Naive B cell (primary cell): ENCODE results near the gene HAGHL. TPM values are rescaled to one million over a fixed set of nuclear protein-coding genes. Genes with fewer than 3 reads are reported as not detected.

Source experiments
- ATAC-seq, 2 donors: fragments of 150-1000 bp; cut with Tn5 transposase; 2 replicates each; pipeline ENCODE4 v1.10.0; 2021; ENCODE audit warnings: low read depth in 2 of 2, mild to moderate bottlenecking in 2 of 2, moderate library complexity in 2 of 2
- DNase-seq: peaks from one replicate; pipeline ENCODE4 v3.0.0; 2022
- H3K27ac Mint-ChIP-seq, 6 donors: one replicate each; pipeline ENCODE4 v1.8.0; 2020 to 2022; ENCODE audit warnings: mild to moderate bottlenecking in 6 of 6, mixed read lengths in 6 of 6, moderate library complexity in 5 of 6, inconsistent platforms in 2 of 6
- H3K27me3 Mint-ChIP-seq, 3 donors: one replicate each; pipeline ENCODE4 v1.8.0; 2021 to 2022; ENCODE audit warnings: mixed read lengths in 3 of 3, mild to moderate bottlenecking in 1 of 3
- H3K36me3 Mint-ChIP-seq, 2 donors: one replicate each; pipeline ENCODE4 v1.8.0; 2020 to 2022; ENCODE audit warnings: mixed read lengths in 2 of 2, inconsistent platforms in 1 of 2, mild to moderate bottlenecking in 1 of 2
- H3K4me1 Mint-ChIP-seq, 3 donors: one replicate each; pipeline ENCODE4 v1.8.0; 2020 to 2022; ENCODE audit warnings: mixed read lengths in 3 of 3, inconsistent platforms in 1 of 3, mild to moderate bottlenecking in 1 of 3, moderate library complexity in 1 of 3
- H3K4me3 Mint-ChIP-seq, 8 donors: one replicate each; pipeline ENCODE4 v1.8.0; 2020 to 2022; ENCODE audit warnings: mild to moderate bottlenecking in 8 of 8, mixed read lengths in 8 of 8, moderate library complexity in 8 of 8, inconsistent platforms in 2 of 8
- H3K9me3 Mint-ChIP-seq, 7 donors: one replicate each; pipeline ENCODE4 v1.8.0; 2020 to 2022; ENCODE audit warnings: mixed read lengths in 7 of 7, mild to moderate bottlenecking in 5 of 7, inconsistent platforms in 2 of 7, moderate library complexity in 1 of 7
- polyA plus RNA-seq, 6 donors: library from polyadenylated mRNA; unstranded; fragments of 300-500 nt; fragmentation: Illumina TruSeq; gene quantifications; one replicate each; pipeline ENCODE4 v1.2.3, GENCODE V29; 2021; ENCODE audit warnings: low read depth in 6 of 6

Gene HAGHL
- polyA plus RNA-seq, 6 donors from 2014 or later, result 1.5 to 8.5 (median 2.9) TPM

DNA sequence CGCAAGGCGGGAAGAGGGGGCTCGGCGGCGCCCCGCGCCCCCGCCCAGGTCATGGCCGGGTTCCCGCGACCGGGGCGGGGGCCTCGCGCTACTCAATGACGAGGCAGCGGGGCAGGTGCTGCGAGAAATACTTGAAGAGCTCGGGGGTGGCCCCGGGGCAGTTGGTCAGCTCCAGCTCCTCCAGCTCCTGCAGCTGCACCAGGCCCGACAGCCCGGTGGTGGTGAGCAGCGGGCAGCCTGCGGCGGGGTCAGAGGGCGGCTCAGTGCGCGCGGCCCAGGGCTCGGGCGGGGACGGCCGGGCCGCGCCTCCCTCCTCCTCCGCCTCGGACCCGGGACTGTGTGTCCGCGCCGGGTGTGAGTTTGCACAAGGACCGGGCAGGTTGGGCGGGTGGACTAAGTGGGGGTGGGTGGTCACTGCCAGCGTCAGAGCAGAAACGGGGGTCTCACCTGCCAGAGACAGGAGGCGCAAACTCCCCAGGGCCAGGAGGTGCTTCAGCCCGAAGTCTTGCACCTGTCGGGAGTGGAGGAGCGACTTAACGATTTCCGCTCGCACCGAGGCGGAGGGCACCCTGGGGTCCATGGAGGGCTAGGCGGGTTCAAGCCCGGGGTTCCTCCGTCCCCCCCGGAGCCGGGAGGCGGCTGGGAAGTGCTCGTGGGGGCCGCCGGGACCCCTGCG is 32.6 kb upstream of the HAGHL start:
- Mint-ChIP-seq H3K4me1 (peaks cover 10 to 21% (median 18%) of the 10 kb centered on the region in 3 donors), H3K27ac (no peak overlapping the region)

DNA sequence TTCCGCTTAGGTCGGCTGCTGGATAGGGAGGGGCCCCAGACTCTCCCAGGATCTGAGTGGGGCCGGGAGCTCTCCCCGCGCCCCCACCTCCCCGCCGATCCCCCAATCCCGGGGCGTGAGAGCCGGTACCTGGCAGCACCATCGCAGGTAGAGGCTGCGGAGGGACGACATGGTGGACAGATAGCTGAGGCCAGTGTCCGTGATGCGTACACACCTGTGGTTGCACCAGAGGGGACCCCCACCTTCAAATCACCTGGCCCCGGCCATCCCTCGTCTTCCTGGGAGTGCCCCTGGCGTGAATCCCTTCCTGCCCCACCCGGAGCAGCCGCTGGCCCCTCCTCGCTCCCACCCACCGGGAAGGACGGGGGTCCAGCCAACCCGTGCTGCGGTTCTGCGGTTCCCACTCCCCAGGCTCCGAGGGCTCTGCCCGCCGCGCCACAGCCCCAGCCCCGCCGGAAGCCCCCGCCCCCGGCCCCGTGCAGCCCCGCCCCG is 32.0 kb upstream of the HAGHL start:
- Mint-ChIP-seq H3K36me3 (no peaks in the 10 kb centered on the region), H3K4me3 (peak overlapping the region in 5 of 8 donors; percentile 47 to 80 (median 51)), H3K9me3 (no peaks in the 10 kb centered on the region), H3K27me3 (peaks cover 0 to 35% (median 15%) of the 10 kb centered on the region in 3 donors), H3K27ac (no peak overlapping the region), H3K4me1 (peaks cover 6 to 19% (median 12%) of the 10 kb centered on the region in 3 donors)
- no peak for ATAC-seq
- DNase-seq, result no peak

More for the DNA sequence above, 32.6 kb upstream of the HAGHL start:
- Mint-ChIP-seq H3K4me3 (peak overlapping the region; percentile 43 to 90 (median 73)), H3K9me3 (no peaks in the 10 kb centered on the region), H3K36me3 (no peaks in the 10 kb centered on the region), H3K27me3 (peaks cover 0 to 34% (median 15%) of the 10 kb centered on the region in 3 donors)
- DNase-seq, result no peak
- no peak for ATAC-seq

DNA sequence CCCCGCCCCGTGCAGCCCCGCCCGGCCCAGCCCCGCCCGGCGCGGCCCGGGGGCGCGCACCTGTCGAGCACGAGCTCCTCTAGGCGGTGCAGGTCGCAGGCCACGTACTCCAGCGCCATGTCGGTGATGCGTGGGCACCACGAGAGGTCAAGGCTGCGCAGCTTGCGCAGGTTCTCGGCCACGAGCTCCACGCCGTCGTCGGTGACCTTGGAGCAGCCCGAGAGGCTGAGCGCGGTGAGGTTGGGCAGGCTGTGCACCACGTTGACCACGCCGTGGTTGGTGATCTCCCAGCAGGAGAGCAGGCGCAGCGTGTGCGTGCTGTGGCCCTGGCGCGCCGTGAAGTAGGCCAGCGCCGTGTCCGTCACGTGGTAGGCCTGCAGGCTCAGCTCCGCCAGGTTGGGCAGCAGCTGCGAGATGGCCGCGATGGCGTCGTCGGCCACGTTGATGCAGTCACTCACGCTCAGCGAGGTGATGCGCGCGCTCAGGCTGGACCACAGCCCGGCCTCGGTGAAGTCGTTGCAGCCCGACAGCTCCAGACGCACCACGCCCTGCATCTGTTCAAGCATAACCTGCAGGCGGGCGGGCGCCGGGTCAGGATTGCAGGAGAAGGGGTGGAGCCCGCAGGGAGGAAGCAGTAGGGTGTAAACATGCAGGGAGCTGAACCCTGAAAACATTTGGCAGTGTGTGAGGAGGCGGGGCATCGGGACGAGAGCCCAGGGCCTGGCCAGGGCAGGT is 31.4 kb upstream of the HAGHL start:
- ATAC-seq, result peak; percentile 63
- H3K27ac Mint-ChIP-seq, result no peak overlapping the region
- peak; percentile 41 for DNase-seq
- no peaks in the 10 kb centered on the region for H3K36me3 Mint-ChIP-seq
- H3K4me3 Mint-ChIP-seq, result peak overlapping the region; percentile 70 to 85 (median 77)
- peaks cover 6 to 15% (median 7%) of the 10 kb centered on the region in 3 donors for H3K4me1 Mint-ChIP-seq
- H3K9me3 Mint-ChIP-seq, result no peaks in the 10 kb centered on the region
- H3K27me3 Mint-ChIP-seq, result peaks cover 0 to 40% (median 15%) of the 10 kb centered on the region in 3 donors

DNA sequence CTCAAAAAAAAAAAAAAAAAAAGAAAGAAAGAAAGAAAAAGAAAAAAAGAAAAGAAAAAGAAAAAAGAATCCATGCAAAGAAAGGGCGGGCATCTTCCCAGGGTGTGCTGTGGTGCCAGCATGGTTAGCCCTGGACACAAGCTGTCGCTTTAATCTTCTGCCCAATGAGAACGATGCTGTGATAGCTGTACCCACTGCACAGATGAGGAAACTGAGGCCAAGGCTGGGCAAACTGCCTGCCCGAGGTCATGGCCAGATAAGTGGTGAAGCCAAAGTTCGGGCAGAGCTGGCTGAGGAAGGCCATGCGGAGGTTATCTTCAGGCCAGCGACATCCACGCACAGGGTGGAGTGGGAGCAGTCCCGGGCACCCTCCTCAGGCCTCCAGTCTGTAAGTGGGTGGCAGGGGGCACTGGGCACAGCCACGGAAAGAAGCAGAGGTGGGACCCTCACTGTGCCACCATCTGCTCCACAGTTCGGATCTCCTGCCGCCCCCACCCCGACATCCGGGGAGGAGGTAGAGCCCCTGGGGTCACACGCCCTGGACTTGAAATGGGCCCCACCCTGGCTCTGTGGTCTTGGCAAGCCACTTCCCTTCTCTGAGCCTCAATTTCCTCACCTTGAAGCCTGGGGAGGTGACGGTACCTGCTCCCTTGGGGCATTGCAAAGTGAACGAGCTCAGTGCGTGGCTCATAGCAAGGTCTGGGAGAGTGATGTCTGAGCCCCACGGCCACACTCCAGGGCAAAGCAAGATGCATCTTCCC is 27.8 kb upstream of the HAGHL start:
- Mint-ChIP-seq H3K4me3 (no peak overlapping the region), H3K9me3 (peaks cover 0 to 2% (median 0%) of the 10 kb centered on the region in 7 donors), H3K4me1 (peaks cover 0 to 8% (median 0%) of the 10 kb centered on the region in 3 donors), H3K27me3 (peaks cover 9 to 56% (median 16%) of the 10 kb centered on the region in 3 donors), H3K27ac (no peak overlapping the region), H3K36me3 (no peaks in the 10 kb centered on the region)
- DNase-seq, result no peak
- no peak for ATAC-seq

DNA sequence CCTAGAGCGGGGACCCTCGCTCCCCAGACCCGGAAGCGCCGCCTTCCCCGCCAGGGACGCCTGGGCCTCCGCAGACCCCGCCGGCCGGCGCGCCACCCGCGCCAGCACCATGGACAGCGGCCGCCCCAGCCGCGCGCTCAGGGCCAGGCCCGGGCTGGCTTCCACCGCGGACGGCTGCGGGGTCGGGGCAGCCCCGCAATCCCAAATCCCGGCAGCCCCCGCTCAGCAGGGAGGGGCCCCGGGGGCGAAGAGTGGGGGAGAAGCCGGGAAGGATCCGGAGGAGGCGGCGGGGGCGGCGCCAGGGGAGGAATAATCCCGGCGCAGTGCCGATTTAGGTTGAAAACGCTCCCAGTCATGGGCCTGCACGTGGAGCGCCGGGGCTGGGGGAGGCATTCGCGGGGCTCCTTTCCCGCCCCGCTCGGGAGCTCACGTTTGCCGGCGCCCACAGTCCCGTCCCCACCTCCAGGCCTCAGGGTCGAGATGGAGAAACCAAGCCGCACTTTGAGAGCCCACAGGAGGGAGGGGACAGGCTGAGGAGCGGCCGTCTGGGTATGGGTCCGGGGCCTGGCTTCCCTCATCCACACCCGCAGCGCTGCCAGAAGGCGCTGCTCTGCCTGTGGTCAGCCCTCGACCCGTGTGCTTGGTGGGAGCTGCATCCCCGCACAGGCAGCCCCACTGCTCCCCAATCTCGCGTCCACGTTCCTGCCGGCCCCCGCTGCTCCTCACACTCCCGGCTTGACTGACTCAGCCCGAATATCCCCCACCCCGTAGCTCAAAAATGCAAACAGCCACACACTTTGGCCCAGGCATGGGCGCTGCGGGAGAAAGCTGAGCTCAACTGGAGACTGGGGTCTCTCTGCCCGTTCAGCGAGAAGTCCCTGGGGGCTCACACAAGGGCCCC is 26.0 kb upstream of the HAGHL start:
- no peak overlapping the region for H3K4me3 Mint-ChIP-seq
- H3K4me1 Mint-ChIP-seq, result peaks cover 0 to 4% (median 0%) of the 10 kb centered on the region in 3 donors
- peaks cover 9 to 57% (median 16%) of the 10 kb centered on the region in 3 donors for H3K27me3 Mint-ChIP-seq
- H3K36me3 Mint-ChIP-seq, result no peaks in the 10 kb centered on the region
- ATAC-seq (peak; percentile 46 to 65), DNase-seq (no peak)
- peaks cover 0 to 2% (median 0%) of the 10 kb centered on the region in 7 donors for H3K9me3 Mint-ChIP-seq
- H3K27ac Mint-ChIP-seq, result peak overlapping the region in 1 of 6 donors; percentile 82

DNA sequence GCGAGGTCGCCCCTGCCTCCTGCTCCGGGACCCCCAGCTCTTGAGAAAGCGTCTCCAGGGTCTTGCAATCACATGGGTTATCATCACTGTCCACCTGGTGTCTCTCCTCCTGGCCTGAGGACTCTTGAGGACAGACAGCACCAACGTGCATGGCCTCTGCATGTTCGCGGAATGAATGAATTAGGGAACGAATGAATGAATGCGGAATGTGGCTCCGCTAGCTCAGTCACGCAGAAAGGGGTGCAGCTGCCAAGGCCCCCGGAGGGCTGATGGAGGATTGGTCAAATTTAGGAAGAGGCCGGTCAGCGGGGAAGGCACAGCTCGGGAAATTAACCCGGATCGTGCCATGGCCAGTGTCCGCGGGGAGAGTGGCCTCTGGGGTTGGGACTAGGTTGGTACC is 24.6 kb upstream of the HAGHL start:
- peaks cover 14 to 66% (median 17%) of the 10 kb centered on the region in 3 donors for H3K27me3 Mint-ChIP-seq
- H3K9me3 Mint-ChIP-seq, result peaks cover 0 to 2% (median 0%) of the 10 kb centered on the region in 7 donors
- peaks cover 4 to 7% (median 4%) of the 10 kb centered on the region in 3 donors for H3K4me1 Mint-ChIP-seq
- H3K4me3 Mint-ChIP-seq, result peak overlapping the region in 1 of 8 donors; percentile 16
- no peak for ATAC-seq
- H3K27ac Mint-ChIP-seq, result no peak overlapping the region
- DNase-seq, result no peak
- H3K36me3 Mint-ChIP-seq, result no peaks in the 10 kb centered on the region

DNA sequence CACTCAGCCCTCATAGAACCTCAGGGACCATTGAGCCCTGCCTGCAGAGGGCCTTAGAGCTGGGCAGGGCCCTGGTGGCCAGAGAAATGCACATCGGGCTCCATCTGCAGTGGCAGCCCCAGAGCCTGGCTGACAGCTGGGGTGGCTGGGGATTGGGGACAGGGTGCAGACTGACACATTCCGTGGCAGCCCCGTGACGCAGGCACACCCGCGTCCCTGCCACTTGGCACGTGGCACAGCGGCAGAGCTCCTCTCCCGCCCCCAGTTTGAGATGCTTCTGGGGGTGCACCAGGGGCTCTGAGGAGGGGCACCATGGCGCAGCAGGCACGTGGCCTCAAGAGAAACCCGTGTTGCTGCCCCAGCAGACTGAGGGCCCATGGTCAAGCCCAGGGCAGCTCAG is 23.5 kb upstream of the HAGHL start:
- Mint-ChIP-seq H3K4me1 (peaks cover 4 to 7% (median 7%) of the 10 kb centered on the region in 3 donors), H3K9me3 (peaks cover 0 to 2% (median 0%) of the 10 kb centered on the region in 7 donors), H3K36me3 (no peaks in the 10 kb centered on the region), H3K4me3 (no peak overlapping the region), H3K27ac (no peak overlapping the region), H3K27me3 (peaks cover 21 to 65% (median 28%) of the 10 kb centered on the region in 3 donors)
- DNase-seq (no peak), ATAC-seq (no peak)

DNA sequence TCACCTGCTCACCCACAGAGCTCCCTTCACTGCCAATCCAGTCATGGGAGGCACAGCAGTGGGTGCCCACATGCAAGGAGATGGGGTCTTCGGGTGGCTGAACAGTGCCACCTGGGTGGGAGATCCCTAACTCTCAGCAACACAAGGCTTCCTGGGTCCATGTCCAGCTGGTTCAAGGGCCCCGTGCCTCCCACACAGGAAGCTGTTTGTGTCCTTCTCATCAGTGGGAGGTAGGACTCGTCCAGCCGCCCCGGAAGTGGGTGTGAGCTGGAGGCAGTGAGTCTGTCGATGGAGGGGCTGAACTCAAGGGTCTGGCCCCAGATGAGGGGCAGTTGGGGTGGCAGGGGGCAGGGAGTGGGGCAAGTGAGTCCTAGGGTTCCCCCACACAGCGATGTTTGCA is 22.9 kb upstream of the HAGHL start:
- no peak overlapping the region for H3K4me3 Mint-ChIP-seq
- no peak overlapping the region for H3K27ac Mint-ChIP-seq
- peaks cover 27 to 69% (median 34%) of the 10 kb centered on the region in 3 donors for H3K27me3 Mint-ChIP-seq
- peaks cover 4 to 7% (median 7%) of the 10 kb centered on the region in 3 donors for H3K4me1 Mint-ChIP-seq
- DNase-seq (no peak), ATAC-seq (no peak)
- H3K36me3 Mint-ChIP-seq, result no peaks in the 10 kb centered on the region
- H3K9me3 Mint-ChIP-seq, result peaks cover 0 to 2% (median 0%) of the 10 kb centered on the region in 7 donors

DNA sequence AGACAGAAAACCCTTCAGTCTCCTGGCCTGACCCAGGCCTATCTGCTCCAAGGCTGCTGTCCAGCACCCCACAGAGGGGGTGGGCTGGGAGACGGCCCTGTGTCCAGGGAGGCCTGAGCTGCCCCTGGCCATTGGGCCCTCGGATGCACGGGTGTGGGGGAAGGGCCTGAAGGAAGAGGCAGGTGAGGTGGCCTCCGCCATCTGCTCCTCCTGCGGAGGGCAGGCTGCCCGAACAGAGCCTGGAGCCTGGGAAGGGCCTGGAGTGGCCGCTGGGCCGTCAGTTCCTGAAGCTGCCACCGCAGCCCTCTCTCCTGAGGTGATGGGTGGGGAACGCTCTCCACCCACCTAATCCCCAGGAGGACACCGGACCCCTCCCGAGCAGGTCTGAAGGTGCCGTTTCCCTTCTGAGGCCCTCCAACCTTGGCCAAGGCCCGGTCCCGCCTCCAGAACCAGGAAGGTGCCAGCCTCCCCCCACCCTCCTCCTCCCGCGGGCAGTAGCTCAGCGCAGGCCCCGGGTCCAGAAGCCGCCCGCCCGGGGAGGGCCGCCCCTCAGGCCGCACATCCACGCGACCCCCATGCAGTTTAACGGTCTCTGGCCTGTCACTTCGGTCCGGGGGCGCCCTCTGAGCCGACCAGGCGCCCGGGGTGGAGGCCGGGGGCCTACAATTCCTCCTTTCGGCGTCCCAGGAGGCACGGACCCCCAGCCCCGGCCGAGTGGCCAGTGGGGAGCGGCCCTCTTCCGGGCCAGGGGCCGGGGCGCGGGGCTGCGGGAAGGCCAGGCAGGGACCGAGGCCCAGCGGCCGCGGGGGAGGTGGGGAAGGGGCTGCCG is 22.1 kb upstream of the HAGHL start:
- ATAC-seq (no peak), DNase-seq (no peak)
- Mint-ChIP-seq H3K36me3 (no peaks in the 10 kb centered on the region), H3K27me3 (peaks cover 33 to 77% (median 40%) of the 10 kb centered on the region in 3 donors), H3K9me3 (peaks cover 0 to 2% (median 0%) of the 10 kb centered on the region in 7 donors), H3K4me1 (peaks cover 4 to 7% (median 7%) of the 10 kb centered on the region in 3 donors), H3K4me3 (peak overlapping the region in 2 of 8 donors; percentile 33 to 42), H3K27ac (no peak overlapping the region)

DNA sequence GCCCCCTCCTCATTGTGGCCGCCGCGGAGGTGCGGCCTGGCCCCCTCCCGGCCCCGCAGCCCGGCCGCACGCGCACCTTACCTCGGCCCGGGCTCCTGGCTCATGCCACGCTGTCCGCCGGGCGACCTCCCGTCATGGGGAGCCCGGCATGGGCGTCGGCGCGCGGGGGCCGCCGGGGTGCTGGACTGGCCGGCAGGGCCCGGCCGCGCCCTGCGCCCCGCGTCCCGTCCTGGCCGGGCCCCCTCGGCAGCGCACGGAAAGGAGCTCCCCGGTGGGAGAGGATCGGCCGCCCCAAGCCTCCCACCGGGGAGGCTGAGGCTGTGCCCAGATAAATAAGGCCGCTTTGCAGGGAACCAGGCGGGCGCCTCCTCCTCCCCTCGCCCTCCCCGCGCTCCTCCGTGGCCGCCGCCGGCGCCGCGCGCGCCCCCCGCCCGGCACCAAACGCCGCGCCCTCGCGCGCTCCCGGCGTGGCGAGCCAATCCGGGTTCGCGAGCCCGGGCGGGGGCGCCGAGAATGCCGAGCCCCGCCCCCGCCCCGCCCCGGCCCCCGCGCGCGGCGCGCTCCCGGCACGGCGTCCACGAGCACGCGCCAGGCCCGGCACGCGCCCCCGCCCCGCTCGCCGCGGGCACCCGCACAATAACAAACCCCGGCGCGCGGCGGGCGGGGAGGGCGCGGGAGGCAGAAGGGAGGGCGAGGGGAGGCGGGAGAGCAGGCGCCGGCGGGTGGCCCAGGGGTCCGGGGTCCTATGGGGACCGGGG is 21.3 kb upstream of the HAGHL start, which contains the start of gene FBXL16:
Gene FBXL16 (minus strand): TSS at position 371 of the 758 bp plus-strand sequence. CDS start 8,396 bp downstream, outside the sequence.
- Mint-ChIP-seq H3K27ac (peak within 1 kb of the TSS in 1 of 6 donors; percentile 36), H3K27me3 (peaks cover 33 to 80% (median 40%) of the 10 kb centered on the region in 3 donors), H3K36me3 (no peaks in the 10 kb centered on the region), H3K9me3 (peaks cover 0 to 2% (median 0%) of the 10 kb centered on the region in 7 donors), H3K4me1 (peaks cover 4 to 7% (median 7%) of the 10 kb centered on the region in 3 donors), H3K4me3 (peak within 1 kb of the TSS in 3 of 8 donors; percentile 35 to 60 (median 57))
- ATAC-seq (peak in 1 of 2 donors; percentile 14), DNase-seq (no peak)
